WTC11 (cell line): ENCODE data around the gene CSRNP3. TPM values are rescaled to one million over a fixed set of nuclear protein-coding genes. Genes with fewer than 3 reads are reported as not detected.

Experiments
- ATAC-seq: fragments of 200-7000 bp; cut with Tn5 transposase; 2 replicates; pipeline ENCODE4 v1.10.0; 2021; ENCODE audit warnings: mild to moderate bottlenecking, moderate library complexity
- CTCF ChIA-PET: fragments of 300-600 bp; sonication (Branson Sonifier 250); formaldehyde crosslinking; loops from one replicate; lab custom pipeline; 2021; ENCODE audit warnings: antibody characterized with exemption; lab: Charles Lee
- POLR2A ChIA-PET: fragments of 350-600 bp; sonication (Branson Sonifier 250); formaldehyde crosslinking; loops from one replicate; lab custom pipeline; 2021; ENCODE audit warnings: antibody characterized with exemption; lab: Charles Lee
- DNase-seq: peaks from one replicate; pipeline ENCODE4 v3.0.0; 2021; ENCODE audit warnings: low spot score
- H3K27ac Mint-ChIP-seq: 2 replicates; pipeline ENCODE4 v1.8.0; 2021; ENCODE audit warnings: mixed read lengths
- H3K27me3 Mint-ChIP-seq: 2 replicates; pipeline ENCODE4 v1.8.0; 2021; ENCODE audit warnings: low read depth, mild to moderate bottlenecking, moderate library complexity, mixed read lengths
- H3K36me3 Mint-ChIP-seq: 2 replicates; pipeline ENCODE4 v1.8.0; 2021; ENCODE audit warnings: mixed read lengths
- H3K4me1 Mint-ChIP-seq: 2 replicates; pipeline ENCODE4 v1.8.0; 2022; ENCODE audit warnings: mixed read lengths
- H3K4me3 Mint-ChIP-seq: 2 replicates; pipeline ENCODE4 v1.8.0; 2021; ENCODE audit warnings: mild to moderate bottlenecking, moderate library complexity, mixed read lengths
- H3K9me3 Mint-ChIP-seq: 2 replicates; pipeline ENCODE4 v1.8.0; 2021; ENCODE audit warnings: mixed read lengths
- RELA ChIP-seq: sonication (generic); formaldehyde crosslinking; IDR thresholded peaks from 2 replicates; pipeline ENCODE4 v1.8.1; 2022; ENCODE audit warnings: missing genetic modification reagents, mild to moderate bottlenecking, borderline replicate concordance
- TCF7 ChIP-seq: sonication (generic); formaldehyde crosslinking; IDR thresholded peaks from 2 replicates; pipeline ENCODE4 v1.8.0; 2022; ENCODE audit warnings: mild to moderate bottlenecking, low read depth, missing genetic modification reagents, moderate library complexity
- TEAD4 ChIP-seq: sonication (generic); formaldehyde crosslinking; IDR thresholded peaks from 2 replicates; pipeline ENCODE4 v1.8.0; 2022; ENCODE audit warnings: mild to moderate bottlenecking, missing genetic modification reagents
- total RNA-seq: library from RNA; stranded (reverse); gene quantifications from 3 replicates; pipeline ENCODE4 v1.2.3, GENCODE V29; 2021
- TF ChIP-seq, protein P1 (sequence below): sonication (generic); formaldehyde crosslinking; IDR thresholded peaks from 2 replicates; pipeline ENCODE4 v1.8.0; 2022; ENCODE audit warnings: missing genetic modification reagents
- TF ChIP-seq, protein P2 (sequence below): sonication (generic); formaldehyde crosslinking; IDR thresholded peaks from 2 replicates; pipeline ENCODE4 v1.8.0; 2022; ENCODE audit warnings: mild to moderate bottlenecking, missing genetic modification reagents
- TF ChIP-seq, protein P3 (sequence below): fragments of 250-450 bp; sonication (Bioruptor Pico); conservative IDR thresholded peaks from 2 replicates; pipeline ENCODE4 v1.9.0; 2021; ENCODE audit warnings: mild to moderate bottlenecking
- TF ChIP-seq, protein P4 (sequence below): sonication (generic); formaldehyde crosslinking; IDR thresholded peaks from 2 replicates; pipeline ENCODE4 v1.8.1; 2023; ENCODE audit warnings: mild to moderate bottlenecking, missing genetic modification reagents, moderate library complexity
- TF ChIP-seq, protein P5 (sequence below): sonication (generic); formaldehyde crosslinking; IDR thresholded peaks from 2 replicates; pipeline ENCODE4 v1.8.1; 2023; ENCODE audit warnings: mild to moderate bottlenecking, moderate library complexity, missing genetic modification reagents
- TF ChIP-seq, protein P6 (sequence below): sonication (generic); formaldehyde crosslinking; conservative IDR thresholded peaks from 2 replicates; pipeline ENCODE4 v1.8.1; 2022; ENCODE audit warnings: mild to moderate bottlenecking, missing genetic modification reagents

CSRNP3 gene
- total RNA-seq, 1 experiment from 2014 or later, result 7.3 TPM

DNA sequence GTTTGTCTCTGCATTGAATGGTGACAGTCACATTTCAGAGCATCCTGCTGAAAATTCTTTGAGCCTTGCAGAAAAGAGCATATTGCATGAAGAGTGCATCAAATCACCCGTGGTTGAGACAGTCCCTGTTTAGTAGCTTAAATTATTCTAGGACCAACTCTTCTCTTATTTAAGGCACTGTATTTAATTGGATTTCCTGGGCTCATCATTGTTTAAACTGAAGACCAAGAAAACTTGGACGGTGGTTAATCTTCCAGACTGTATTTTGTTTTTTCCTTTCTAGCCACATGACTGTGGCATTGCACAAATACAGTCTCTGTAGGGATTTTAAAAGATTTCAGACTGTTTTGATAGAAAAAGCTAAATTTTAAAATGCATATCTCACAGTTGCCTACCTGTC, 210.1 kb downstream of the CSRNP3 start (continued):
- TF ChIP-seq, protein P1, sequence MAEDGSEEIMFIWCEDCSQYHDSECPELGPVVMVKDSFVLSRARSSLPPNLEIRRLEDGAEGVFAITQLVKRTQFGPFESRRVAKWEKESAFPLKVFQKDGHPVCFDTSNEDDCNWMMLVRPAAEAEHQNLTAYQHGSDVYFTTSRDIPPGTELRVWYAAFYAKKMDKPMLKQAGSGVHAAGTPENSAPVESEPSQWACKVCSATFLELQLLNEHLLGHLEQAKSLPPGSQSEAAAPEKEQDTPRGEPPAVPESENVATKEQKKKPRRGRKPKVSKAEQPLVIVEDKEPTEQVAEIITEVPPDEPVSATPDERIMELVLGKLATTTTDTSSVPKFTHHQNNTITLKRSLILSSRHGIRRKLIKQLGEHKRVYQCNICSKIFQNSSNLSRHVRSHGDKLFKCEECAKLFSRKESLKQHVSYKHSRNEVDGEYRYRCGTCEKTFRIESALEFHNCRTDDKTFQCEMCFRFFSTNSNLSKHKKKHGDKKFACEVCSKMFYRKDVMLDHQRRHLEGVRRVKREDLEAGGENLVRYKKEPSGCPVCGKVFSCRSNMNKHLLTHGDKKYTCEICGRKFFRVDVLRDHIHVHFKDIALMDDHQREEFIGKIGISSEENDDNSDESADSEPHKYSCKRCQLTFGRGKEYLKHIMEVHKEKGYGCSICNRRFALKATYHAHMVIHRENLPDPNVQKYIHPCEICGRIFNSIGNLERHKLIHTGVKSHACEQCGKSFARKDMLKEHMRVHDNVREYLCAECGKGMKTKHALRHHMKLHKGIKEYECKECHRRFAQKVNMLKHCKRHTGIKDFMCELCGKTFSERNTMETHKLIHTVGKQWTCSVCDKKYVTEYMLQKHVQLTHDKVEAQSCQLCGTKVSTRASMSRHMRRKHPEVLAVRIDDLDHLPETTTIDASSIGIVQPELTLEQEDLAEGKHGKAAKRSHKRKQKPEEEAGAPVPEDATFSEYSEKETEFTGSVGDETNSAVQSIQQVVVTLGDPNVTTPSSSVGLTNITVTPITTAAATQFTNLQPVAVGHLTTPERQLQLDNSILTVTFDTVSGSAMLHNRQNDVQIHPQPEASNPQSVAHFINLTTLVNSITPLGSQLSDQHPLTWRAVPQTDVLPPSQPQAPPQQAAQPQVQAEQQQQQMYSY (CRISPR knock-in tag), result no peak
- TF ChIP-seq, protein P2, sequence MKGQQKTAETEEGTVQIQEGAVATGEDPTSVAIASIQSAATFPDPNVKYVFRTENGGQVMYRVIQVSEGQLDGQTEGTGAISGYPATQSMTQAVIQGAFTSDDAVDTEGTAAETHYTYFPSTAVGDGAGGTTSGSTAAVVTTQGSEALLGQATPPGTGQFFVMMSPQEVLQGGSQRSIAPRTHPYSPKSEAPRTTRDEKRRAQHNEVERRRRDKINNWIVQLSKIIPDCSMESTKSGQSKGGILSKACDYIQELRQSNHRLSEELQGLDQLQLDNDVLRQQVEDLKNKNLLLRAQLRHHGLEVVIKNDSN (CRISPR knock-in tag), result no peak
- TF ChIP-seq, protein P3, sequence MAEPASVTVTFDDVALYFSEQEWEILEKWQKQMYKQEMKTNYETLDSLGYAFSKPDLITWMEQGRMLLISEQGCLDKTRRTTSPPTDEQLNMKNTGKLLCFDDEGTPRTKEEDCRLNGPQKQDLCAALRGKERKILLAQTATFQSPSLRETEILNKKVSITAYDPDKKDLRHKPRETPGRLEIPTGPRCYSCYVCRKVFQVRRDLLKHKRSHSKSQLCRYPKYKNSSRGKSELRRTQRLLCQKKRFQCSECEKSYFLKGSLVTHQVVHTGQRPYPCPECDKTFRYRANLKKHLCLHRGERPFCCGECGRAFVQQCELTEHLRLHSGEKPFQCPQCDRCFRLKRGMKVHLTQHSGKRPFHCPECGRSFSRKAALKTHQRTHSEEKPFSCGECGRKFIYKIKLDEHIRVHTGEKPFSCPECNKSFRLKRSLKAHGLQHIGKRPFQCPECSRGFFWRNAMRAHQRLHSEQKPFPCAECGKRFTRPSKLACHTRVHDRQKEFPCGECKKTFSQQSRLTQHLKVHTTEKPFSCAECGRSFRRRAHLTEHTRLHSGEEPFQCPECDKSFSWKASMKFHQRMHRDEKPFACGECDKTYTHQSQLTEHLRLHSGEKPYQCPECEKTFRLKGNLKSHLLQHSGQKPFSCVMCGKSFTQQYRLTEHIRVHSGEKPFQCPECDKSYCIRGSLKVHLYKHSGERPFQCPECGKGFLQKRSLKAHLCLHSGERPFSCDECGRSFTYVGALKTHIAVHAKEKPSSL (CRISPR knock-in tag), result no peak
- TF ChIP-seq, all 79 proteins: peak for 0

DNA sequence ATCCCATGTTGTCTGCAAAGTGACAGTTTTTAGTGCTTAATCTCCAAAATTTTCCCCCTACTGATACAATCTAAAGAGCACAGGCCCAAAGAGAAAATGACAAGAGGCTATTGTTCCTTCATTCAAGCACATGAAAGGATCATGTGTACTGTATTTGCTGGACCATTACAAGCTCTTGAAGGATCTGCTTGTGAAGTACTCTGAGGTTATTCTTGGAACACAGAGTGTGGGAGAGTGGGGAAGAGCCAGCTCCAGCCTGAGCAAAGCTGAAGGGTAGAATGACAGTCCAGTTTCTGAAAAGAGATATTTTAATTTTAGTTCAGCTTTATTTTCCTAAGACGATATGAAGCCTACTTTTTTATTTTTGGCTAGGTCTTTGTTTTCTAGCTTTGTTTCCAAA, 212.3 kb downstream of the CSRNP3 start:
- Mint-ChIP-seq H3K4me3 (no peak overlapping the region), H3K9me3 (no peaks in the 10 kb centered on the region), H3K27me3 (no peaks in the 10 kb centered on the region), H3K27ac (no peak overlapping the region), H3K36me3 (peaks cover 23% of the 10 kb centered on the region)
- ChIA-PET POLR2A (no interaction called here), CTCF (interaction anchor here (1.5 to 2.4 kb wide), 3 partner anchors 10 to 193 kb away, joined by 4 to 7 read pairs (median 6); no protein-coding TSS in a partner anchor)
- no peak for ATAC-seq
- TF ChIP-seq TCF7 (CRISPR knock-in tag) (no peak), TEAD4 (CRISPR knock-in tag) (no peak), RELA (CRISPR knock-in tag) (no peak)
- TF ChIP-seq, protein P1 (CRISPR knock-in tag), result no peak
- TF ChIP-seq, protein P4, sequence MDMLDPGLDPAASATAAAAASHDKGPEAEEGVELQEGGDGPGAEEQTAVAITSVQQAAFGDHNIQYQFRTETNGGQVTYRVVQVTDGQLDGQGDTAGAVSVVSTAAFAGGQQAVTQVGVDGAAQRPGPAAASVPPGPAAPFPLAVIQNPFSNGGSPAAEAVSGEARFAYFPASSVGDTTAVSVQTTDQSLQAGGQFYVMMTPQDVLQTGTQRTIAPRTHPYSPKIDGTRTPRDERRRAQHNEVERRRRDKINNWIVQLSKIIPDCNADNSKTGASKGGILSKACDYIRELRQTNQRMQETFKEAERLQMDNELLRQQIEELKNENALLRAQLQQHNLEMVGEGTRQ (CRISPR knock-in tag), result no peak
- TF ChIP-seq, protein P5, sequence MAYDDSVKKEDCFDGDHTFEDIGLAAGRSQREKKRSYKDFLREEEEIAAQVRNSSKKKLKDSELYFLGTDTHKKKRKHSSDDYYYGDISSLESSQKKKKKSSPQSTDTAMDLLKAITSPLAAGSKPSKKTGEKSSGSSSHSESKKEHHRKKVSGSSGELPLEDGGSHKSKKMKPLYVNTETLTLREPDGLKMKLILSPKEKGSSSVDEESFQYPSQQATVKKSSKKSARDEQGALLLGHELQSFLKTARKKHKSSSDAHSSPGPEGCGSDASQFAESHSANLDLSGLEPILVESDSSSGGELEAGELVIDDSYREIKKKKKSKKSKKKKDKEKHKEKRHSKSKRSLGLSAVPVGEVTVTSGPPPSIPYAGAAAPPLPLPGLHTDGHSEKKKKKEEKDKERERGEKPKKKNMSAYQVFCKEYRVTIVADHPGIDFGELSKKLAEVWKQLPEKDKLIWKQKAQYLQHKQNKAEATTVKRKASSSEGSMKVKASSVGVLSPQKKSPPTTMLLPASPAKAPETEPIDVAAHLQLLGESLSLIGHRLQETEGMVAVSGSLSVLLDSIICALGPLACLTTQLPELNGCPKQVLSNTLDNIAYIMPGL (CRISPR knock-in tag), result no peak
- TF ChIP-seq, protein P6, sequence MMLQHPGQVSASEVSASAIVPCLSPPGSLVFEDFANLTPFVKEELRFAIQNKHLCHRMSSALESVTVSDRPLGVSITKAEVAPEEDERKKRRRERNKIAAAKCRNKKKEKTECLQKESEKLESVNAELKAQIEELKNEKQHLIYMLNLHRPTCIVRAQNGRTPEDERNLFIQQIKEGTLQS, result no peak
- TF ChIP-seq, all 79 proteins: peak for 0
- peaks cover 28% of the 10 kb centered on the region for H3K4me1 Mint-ChIP-seq
- no peak for DNase-seq
